Lower leg skin (tissue), 3 donors: ENCODE data around the gene PRCD.

Experiments used
- POLR2A ChIP-seq, 2 donors: fragments of 450-650 bp; IDR thresholded peaks; one replicate each; pipeline ENCODE4 v1.6.1; 2016 to 2017; ENCODE audit warnings: antibody characterized with exemption in 2 of 2, mild to moderate bottlenecking in 1 of 2, moderate library complexity in 1 of 2
- TF ChIP-seq, protein P1 (sequence below), 3 donors: fragments of 450-650 bp; IDR thresholded peaks; one replicate each; pipeline ENCODE4 v1.5.1; 2016; ENCODE audit warnings: antibody characterized with exemption in 3 of 3, mild to moderate bottlenecking in 3 of 3, moderate library complexity in 2 of 3

DNA sequence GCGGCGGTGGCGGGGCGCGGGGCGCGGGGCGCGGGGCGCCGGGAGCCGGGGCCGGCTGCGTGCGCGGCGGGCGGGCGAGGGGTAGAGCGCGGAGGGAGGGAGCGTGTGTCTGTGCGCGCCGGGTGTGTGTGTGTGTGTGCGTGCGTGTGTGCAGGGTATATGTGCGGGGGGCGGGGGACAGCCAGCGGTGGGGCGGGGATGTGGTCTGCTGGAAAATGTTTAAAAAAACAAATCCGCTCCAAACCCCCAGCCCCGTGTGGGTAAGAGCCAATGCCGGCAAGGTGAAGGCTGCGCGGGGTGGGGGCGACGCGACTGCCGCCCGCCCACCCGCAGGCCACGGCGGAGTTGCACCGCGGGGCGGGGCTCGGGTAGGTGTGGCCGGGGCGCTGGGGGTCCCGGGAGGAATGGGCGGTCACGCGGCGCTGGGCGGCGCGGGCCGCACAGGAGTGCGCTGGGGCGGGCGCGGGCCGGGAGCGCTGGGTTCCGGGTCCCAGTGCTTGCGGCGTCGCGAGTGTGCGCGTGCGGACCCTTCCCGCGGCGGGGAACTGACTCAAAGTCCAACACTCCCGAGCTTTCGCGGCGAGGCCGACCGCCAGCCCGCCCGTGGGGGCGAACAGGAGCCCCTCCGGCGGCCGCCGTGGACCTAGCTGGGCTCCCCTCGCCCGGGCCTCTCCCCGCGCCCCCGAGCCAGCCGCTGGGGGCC is 2.1 kb upstream of the PRCD start, which contains the start of gene CYGB:
- TF ChIP-seq, protein P1, sequence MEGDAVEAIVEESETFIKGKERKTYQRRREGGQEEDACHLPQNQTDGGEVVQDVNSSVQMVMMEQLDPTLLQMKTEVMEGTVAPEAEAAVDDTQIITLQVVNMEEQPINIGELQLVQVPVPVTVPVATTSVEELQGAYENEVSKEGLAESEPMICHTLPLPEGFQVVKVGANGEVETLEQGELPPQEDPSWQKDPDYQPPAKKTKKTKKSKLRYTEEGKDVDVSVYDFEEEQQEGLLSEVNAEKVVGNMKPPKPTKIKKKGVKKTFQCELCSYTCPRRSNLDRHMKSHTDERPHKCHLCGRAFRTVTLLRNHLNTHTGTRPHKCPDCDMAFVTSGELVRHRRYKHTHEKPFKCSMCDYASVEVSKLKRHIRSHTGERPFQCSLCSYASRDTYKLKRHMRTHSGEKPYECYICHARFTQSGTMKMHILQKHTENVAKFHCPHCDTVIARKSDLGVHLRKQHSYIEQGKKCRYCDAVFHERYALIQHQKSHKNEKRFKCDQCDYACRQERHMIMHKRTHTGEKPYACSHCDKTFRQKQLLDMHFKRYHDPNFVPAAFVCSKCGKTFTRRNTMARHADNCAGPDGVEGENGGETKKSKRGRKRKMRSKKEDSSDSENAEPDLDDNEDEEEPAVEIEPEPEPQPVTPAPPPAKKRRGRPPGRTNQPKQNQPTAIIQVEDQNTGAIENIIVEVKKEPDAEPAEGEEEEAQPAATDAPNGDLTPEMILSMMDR (IDR thresholded peaks at IDR 0.05): no peak
- no peak for TF ChIP-seq POLR2A (IDR thresholded peaks at IDR 0.05)
